Brain microvascular endothelial cell (primary cell): ENCODE results near the gene TMEM108.

Source experiments
- DNase-seq: peaks from one replicate; pipeline ENCODE4 v3.0.0-alpha.2; 2020
- H3K27ac ChIP-seq: fragments of 250-450 bp; sonication (Bioruptor Pico); 2 replicates; pipeline ENCODE4 v1.5.1; 2020; ENCODE audit warnings: mild to moderate bottlenecking, moderate library complexity
- H3K27me3 ChIP-seq: fragments of 250-450 bp; sonication (Bioruptor Pico); replicated peaks from 2 replicates; pipeline ENCODE4 v1.5.1; 2020; ENCODE audit warnings: mild to moderate bottlenecking
- H3K36me3 ChIP-seq: fragments of 250-450 bp; sonication (Bioruptor Pico); replicated peaks from 2 replicates; pipeline ENCODE4 v1.5.1; 2020; ENCODE audit warnings: mild to moderate bottlenecking
- H3K4me3 ChIP-seq: 2 replicates; pipeline ENCODE4 v1.5.1; 2011; ENCODE audit warnings: low read depth, mild to moderate bottlenecking, control low read depth, low read length, moderate library complexity
- CTCF ChIP-seq: IDR thresholded peaks from 2 replicates; pipeline ENCODE4 v1.5.1; 2011; ENCODE audit warnings: low read depth, mild to moderate bottlenecking, moderate library complexity, low read length, control low read depth, inconsistent platforms; ENCODE audit errors: missing control alignments
- in situ Hi-C: cut with HindIII; loops from 2 replicates; pipeline ENCODE4 v1.10.0; 2017; ENCODE audit warnings: low sequenced_read_pairs, low pct_ligation_motif_present

The TMEM108 gene

GRCh38 chr3:133295199-133295901 is 257.2 kb downstream of the TMEM108 start:
- TF ChIP-seq CTCF = no peak
- H3K27ac ChIP-seq = peak overlapping the region; percentile 83
- H3K27me3 ChIP-seq = no peaks in the 10 kb centered on the region
- in situ Hi-C loops = no loop called here
- peak; percentile 59 for DNase-seq
- H3K4me3 ChIP-seq = no peak overlapping the region
- no peaks in the 10 kb centered on the region for H3K36me3 ChIP-seq

- in situ Hi-C loops = no loop called here
- H3K27me3 ChIP-seq = no peaks in the 10 kb centered on the region
These were observed 258.0 kb downstream of the TMEM108 start for GRCh38 chr3:133295944-133296917.

GRCh38 chr3:133296981-133297380 is 258.8 kb downstream of the TMEM108 start:
- in situ Hi-C loops = no loop called here
- no peak for TF ChIP-seq CTCF
- DNase-seq = no peak
- Histone ChIP-seq H3K27ac (peak overlapping the region; percentile 83), H3K27me3 (no peaks in the 10 kb centered on the region), H3K36me3 (no peaks in the 10 kb centered on the region), H3K4me3 (no peak overlapping the region)

More at GRCh38 chr3:133295944-133296917, 258.0 kb downstream of the TMEM108 start:
- no peak overlapping the region for H3K4me3 ChIP-seq
- no peak for TF ChIP-seq CTCF
- peak overlapping the region; percentile 83 for H3K27ac ChIP-seq
- peak; percentile 33 for DNase-seq
- H3K36me3 ChIP-seq = no peaks in the 10 kb centered on the region

GRCh38 chr3:133300102-133300501 is 261.9 kb downstream of the TMEM108 start:
- Histone ChIP-seq H3K27ac (no peak overlapping the region), H3K36me3 (no peaks in the 10 kb centered on the region), H3K27me3 (no peaks in the 10 kb centered on the region), H3K4me3 (no peak overlapping the region)
- no peak for TF ChIP-seq CTCF
- DNase-seq = no peak
- in situ Hi-C loops = no loop called here

- in situ Hi-C loops = no loop called here
- Histone ChIP-seq H3K27ac (peak overlapping the region; percentile 75), H3K36me3 (no peaks in the 10 kb centered on the region), H3K27me3 (no peaks in the 10 kb centered on the region), H3K4me3 (peak overlapping the region; percentile 0)
- peak; percentile 96 for DNase-seq
- no peak for TF ChIP-seq CTCF
These were observed 263.0 kb downstream of the TMEM108 start for GRCh38 chr3:133301194-133301593.
